ENCODE results near the gene CACNG7.

CACNG7 gene

GRCh38 chr19:53953383-53953782 is 44.3 kb downstream of the CACNG7 start:
- no peak for DNase-seq (ENCODE audit: low spot score)

GRCh38 chr19:53957448-53958167 is 48.5 kb downstream of the CACNG7 start:
- no peak for DNase-seq (ENCODE audit: low spot score)

- no peak for DNase-seq (ENCODE audit: low spot score)
These were observed 49.1 kb downstream of the CACNG7 start for GRCh38 chr19:53958168-53958571.

- DNase-seq (ENCODE audit: low spot score), result no peak
These were observed 50.0 kb downstream of the CACNG7 start for GRCh38 chr19:53958823-53959757.

- no peak for DNase-seq (ENCODE audit: low spot score)
These were observed 51.1 kb downstream of the CACNG7 start for GRCh38 chr19:53960187-53960586.

GRCh38 chr19:53960886-53961285 is 51.8 kb downstream of the CACNG7 start:
- DNase-seq (ENCODE audit: low spot score), result no peak

- DNase-seq (ENCODE audit: low spot score), result no peak
These were observed 52.7 kb downstream of the CACNG7 start for GRCh38 chr19:53961523-53962356.

- no peak for DNase-seq (ENCODE audit: low spot score)
These were observed 53.9 kb downstream of the CACNG7 start, which contains the start of gene CACNG8 for GRCh38 chr19:53962887-53963431. TSS of gene CACNG8 (plus strand) at chr19:53962937.

- DNase-seq (ENCODE audit: low spot score), result no peak
These were observed 56.0 kb downstream of the CACNG7 start for GRCh38 chr19:53965091-53965490.

- DNase-seq (ENCODE audit: low spot score), result no peak
These were observed 57.9 kb downstream of the CACNG7 start for GRCh38 chr19:53966931-53967330.

GRCh38 chr19:53969366-53969765 is 60.3 kb downstream of the CACNG7 start:
- no peak for DNase-seq (ENCODE audit: low spot score)

GRCh38 chr19:53971673-53972072 is 62.6 kb downstream of the CACNG7 start:
- no peak for DNase-seq (ENCODE audit: low spot score)

GRCh38 chr19:53977429-53977990 is 68.4 kb downstream of the CACNG7 start:
- DNase-seq (ENCODE audit: low spot score), result peak; percentile 73

GRCh38 chr19:53977991-53978731 is 69.1 kb downstream of the CACNG7 start:
- no peak for DNase-seq (ENCODE audit: low spot score)

GRCh38 chr19:53978975-53979801 is 70.1 kb downstream of the CACNG7 start:
- DNase-seq (ENCODE audit: low spot score), result no peak

- peak; percentile 61 for DNase-seq (ENCODE audit: low spot score)
These were observed 71.7 kb downstream of the CACNG7 start for GRCh38 chr19:53980539-53981375.

GRCh38 chr19:53981376-53981951 is 72.4 kb downstream of the CACNG7 start:
- no peak for DNase-seq (ENCODE audit: low spot score)

- no peak for DNase-seq (ENCODE audit: low spot score)
These were observed 72.9 kb downstream of the CACNG7 start for GRCh38 chr19:53982001-53982451.

Data from HuH-7 (cell line).